ENCODE measurements around the gene SBK2. TPM values are rescaled to one million over a fixed set of nuclear protein-coding genes. Genes with fewer than 3 reads are reported as not detected.

The SBK2 gene
- total and polyA plus RNA-seq, 8 donors, result 0.28 to 0.46 (median 0.43) TPM; not detected in 5

DNA sequence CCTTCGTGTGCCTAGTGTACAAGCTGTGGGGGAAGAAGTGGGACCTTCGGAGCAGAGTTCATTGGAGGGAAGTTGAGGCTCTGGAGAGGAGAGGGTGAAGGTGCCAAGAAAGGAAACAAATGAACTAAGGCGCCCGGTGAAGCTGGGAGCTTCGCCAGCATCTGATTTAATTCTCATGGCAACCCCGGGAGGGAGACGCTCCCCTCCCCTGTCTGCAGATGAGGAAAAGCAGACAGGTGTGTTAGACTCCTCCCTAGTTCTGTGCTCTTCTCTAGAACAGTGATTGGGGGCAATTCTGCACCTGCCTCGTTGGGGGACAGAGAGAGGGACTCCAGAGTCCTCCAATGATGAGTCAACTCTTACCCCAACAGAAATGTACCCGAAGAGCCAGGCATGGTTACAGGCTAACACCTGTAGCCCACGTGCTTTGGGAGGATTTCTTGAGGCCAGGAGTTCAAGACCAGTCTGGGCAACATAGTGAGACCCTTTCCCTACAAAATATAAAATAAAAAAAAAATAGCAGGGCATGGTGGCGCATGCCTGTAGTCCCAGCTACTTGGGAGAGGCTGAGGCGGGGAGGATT lies 44.5 kb downstream of the SBK2 start:
- no peaks in the 10 kb centered on the region for H3K9me3 ChIP-seq
- TF ChIP-seq, protein P1, sequence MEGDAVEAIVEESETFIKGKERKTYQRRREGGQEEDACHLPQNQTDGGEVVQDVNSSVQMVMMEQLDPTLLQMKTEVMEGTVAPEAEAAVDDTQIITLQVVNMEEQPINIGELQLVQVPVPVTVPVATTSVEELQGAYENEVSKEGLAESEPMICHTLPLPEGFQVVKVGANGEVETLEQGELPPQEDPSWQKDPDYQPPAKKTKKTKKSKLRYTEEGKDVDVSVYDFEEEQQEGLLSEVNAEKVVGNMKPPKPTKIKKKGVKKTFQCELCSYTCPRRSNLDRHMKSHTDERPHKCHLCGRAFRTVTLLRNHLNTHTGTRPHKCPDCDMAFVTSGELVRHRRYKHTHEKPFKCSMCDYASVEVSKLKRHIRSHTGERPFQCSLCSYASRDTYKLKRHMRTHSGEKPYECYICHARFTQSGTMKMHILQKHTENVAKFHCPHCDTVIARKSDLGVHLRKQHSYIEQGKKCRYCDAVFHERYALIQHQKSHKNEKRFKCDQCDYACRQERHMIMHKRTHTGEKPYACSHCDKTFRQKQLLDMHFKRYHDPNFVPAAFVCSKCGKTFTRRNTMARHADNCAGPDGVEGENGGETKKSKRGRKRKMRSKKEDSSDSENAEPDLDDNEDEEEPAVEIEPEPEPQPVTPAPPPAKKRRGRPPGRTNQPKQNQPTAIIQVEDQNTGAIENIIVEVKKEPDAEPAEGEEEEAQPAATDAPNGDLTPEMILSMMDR (IDR thresholded peaks at IDR 0.05), result no peak
- H3K36me3 ChIP-seq, result no peaks in the 10 kb centered on the region
- peak in 2 of 6 donors; percentile 3 to 19 for DNase-seq
- peak in 1 of 4 donors; percentile 34 for ATAC-seq
- H3K27ac ChIP-seq, result no peak overlapping the region
- peaks cover 0 to 4% (median 0%) of the 10 kb centered on the region in 4 donors for H3K27me3 ChIP-seq
- no peak overlapping the region for H3K4me3 ChIP-seq
- FAIRE-seq, result no peak
- no peaks in the 10 kb centered on the region for H3K4me1 ChIP-seq
- 27 to 29% methylated on average over 12 of the region's 12 CpGs for WGBS, 2 donors
- intact Hi-C loops (cut with DNase I), result no loop called here

DNA sequence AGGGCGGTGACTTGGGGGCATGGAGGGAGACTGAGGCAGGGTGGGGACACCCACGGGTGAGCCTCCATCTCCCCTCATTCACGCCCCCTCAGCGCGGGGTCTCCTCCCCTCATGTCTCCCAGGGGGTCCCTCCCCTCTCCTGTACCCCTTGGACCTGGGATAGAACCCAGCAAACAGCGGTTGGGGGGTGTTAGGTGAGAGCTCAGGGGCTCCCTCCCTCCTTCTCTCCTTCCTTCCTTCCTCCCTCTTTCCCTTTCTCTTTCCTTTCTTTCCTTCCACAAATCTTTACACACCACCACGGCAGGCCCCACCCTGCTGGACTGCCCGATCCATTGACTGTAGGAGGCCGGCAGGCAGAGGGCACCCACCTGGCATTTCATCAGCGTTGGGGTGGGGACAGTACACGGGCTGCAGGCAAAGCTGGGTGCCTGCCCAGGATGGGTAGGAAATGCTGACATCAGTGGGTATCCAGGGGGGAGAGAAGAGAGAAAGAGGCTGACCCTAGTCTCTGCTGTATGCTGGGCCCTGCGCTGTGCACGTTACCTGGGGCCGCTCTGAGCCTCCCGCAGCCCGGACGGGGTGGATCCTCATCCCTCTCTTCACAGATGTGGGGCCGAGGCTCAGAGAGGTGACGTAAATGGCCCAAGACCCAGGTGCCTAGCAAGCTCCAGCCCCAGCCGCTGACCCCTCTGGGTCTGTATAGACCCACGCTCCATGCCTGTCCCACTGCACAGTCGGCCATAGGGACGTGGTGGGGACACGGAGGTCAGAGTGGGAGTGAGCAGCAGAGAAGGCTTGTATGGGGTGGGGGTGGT lies 45.2 kb downstream of the SBK2 start:
- 52 to 55% methylated on average over 22 to 24 of the region's 24 CpGs for WGBS, 2 donors
- TF ChIP-seq, protein P1 (IDR thresholded peaks at IDR 0.05), result no peak
- ATAC-seq (peak in 1 of 4 donors; percentile 2), DNase-seq (peak in 1 of 6 donors; percentile 22), FAIRE-seq (no peak)
- H3K9me3 ChIP-seq, result no peaks in the 10 kb centered on the region
- no peaks in the 10 kb centered on the region for H3K4me1 ChIP-seq
- intact Hi-C loops (cut with DNase I), result no loop called here
- no peak overlapping the region for H3K4me3 ChIP-seq
- no peak overlapping the region for H3K27ac ChIP-seq
- peaks cover 0 to 4% (median 0%) of the 10 kb centered on the region in 4 donors for H3K27me3 ChIP-seq
- no peaks in the 10 kb centered on the region for H3K36me3 ChIP-seq

DNA sequence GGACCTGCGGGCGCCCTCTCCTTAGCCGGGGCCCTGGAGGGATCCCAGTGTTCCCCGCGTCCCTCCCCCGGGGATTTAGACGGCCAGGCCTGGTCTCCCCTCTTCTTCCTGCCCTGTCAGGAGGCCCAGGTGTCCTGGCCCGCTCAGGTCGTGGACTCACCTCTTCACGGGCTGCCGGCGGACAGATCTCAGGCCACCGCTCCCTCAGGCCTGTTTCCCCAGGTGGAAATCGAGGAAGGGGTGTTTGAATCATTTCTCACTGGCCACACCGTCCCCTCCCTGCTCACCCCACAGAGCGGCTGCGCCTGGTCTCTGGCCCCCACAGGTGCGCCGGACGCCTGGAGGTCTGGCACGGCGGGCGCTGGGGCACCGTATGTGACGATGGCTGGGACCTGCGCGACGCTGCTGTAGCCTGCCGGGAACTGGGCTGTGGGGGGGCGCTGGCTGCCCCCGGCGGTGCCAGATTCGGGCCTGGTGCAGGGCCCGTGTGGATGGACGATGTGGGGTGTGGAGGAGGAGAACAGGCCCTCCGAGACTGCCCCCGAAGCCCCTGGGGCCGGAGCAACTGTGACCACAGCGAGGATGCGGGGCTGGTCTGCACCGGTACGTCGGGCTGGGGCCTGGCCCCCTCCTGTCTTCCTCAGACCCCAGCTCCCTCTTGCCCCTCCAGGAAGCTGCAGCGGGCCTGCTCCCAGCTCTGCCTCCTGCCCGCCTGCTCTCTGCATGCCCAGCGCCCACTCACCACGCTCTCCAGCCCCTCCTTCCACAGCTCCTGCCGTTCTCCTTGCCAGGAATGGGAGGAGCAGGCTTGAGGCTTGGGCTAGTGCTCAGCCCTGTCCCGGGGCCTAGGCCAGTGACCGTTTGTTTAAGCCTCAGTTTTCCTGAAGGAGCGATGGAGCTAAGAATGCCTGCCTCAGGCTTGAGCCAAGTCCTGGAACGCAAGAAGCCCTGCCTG lies 46.2 kb downstream of the SBK2 start:
- ATAC-seq, result no peak
- TF ChIP-seq, protein P1 (IDR thresholded peaks at IDR 0.05), result no peak
- Histone ChIP-seq H3K27ac (no peak overlapping the region), H3K27me3 (peaks cover 0 to 4% (median 0%) of the 10 kb centered on the region in 4 donors), H3K9me3 (no peaks in the 10 kb centered on the region), H3K36me3 (no peaks in the 10 kb centered on the region), H3K4me3 (no peak overlapping the region), H3K4me1 (no peaks in the 10 kb centered on the region)
- intact Hi-C loops (cut with DNase I), result no loop called here
- FAIRE-seq, result no peak
- 65 to 71% methylated on average over 49 to 52 of the region's 52 CpGs for WGBS, 2 donors
- peak in 2 of 6 donors; percentile 26 to 78 for DNase-seq

DNA sequence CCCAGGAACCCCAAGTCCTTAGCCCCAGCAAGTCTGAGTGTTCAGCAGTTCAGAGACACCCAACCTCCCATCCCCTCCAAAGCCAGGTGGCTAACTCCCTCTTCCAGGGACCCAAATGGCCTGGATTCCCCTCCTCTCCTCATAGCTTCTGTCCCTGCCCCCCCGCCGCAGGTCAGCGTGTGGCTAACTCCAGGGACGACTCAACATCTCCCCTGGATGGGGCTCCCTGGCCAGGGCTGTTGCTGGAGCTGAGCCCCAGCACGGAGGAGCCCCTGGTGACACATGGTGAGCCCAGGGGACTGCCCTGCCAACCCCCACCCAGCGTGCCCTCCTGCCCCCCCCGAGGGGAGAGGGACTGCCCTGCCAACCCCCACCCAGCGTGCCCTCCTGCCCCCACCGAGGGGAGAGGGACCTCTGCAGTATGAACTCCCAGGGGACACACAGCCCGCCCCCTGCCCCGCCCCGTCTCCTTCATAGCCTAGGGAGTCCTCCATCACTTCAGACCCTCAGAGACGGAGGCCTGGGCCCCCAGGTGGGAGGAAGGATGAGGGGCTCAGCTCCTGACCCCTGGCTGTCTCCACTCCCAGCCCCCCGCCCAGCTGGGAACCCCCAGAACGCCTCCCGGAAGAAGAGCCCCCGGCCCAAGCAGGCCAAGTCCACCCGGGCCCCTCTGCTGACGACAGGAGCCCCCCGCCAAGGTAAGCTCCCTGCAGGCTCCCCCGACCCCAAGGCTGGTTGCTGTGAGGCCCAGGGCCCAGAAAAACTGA lies 47.0 kb downstream of the SBK2 start:
- intact Hi-C loops (cut with DNase I), result no loop called here
- H3K36me3 ChIP-seq, result no peaks in the 10 kb centered on the region
- WGBS, 2 donors, result 44 to 55% methylated on average over 18 to 21 of the region's 21 CpGs

More for the DNA sequence above, 47.0 kb downstream of the SBK2 start:
- Histone ChIP-seq H3K4me3 (no peak overlapping the region), H3K27me3 (peaks cover 0 to 4% (median 0%) of the 10 kb centered on the region in 4 donors), H3K4me1 (peaks cover 0 to 2% (median 0%) of the 10 kb centered on the region in 3 donors), H3K27ac (no peak overlapping the region), H3K9me3 (no peaks in the 10 kb centered on the region)
- TF ChIP-seq, protein P1 (IDR thresholded peaks at IDR 0.05), result no peak
- FAIRE-seq (no peak), DNase-seq (peak in 1 of 6 donors; percentile 36), ATAC-seq (no peak)
